ENCODE data around the gene ZNF385B.

GRCh38 chr2:179562330-179562885 lies 299.0 kb downstream of the ZNF385B start:
- TF ChIP-seq, protein P1, sequence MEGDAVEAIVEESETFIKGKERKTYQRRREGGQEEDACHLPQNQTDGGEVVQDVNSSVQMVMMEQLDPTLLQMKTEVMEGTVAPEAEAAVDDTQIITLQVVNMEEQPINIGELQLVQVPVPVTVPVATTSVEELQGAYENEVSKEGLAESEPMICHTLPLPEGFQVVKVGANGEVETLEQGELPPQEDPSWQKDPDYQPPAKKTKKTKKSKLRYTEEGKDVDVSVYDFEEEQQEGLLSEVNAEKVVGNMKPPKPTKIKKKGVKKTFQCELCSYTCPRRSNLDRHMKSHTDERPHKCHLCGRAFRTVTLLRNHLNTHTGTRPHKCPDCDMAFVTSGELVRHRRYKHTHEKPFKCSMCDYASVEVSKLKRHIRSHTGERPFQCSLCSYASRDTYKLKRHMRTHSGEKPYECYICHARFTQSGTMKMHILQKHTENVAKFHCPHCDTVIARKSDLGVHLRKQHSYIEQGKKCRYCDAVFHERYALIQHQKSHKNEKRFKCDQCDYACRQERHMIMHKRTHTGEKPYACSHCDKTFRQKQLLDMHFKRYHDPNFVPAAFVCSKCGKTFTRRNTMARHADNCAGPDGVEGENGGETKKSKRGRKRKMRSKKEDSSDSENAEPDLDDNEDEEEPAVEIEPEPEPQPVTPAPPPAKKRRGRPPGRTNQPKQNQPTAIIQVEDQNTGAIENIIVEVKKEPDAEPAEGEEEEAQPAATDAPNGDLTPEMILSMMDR (IDR thresholded peaks at IDR 0.05): no peak
- no peak for TF ChIP-seq EZH2 (IDR thresholded peaks at IDR 0.05; ENCODE audit: borderline replicate concordance, insufficient read depth, low read depth, low read length, poor library complexity, severe bottlenecking)

Data from B cell (primary cell).